H1 (cell line): Measurements from ENCODE around the gene LMTK3. TPM values are rescaled to one million over a fixed set of nuclear protein-coding genes. Genes with fewer than 3 reads are reported as not detected.

Experiments
- PHF8 ChIP-seq: fragments of 200-600 bp; sonication (generic); conservative IDR thresholded peaks from 2 replicates; pipeline ENCODE4 v1.7.1; 2012; ENCODE audit warnings: low read depth, mild to moderate bottlenecking, inconsistent platforms, low read length, moderate library complexity
- SAP30 ChIP-seq: fragments of 300-600 bp; sonication (generic); IDR thresholded peaks from 2 replicates; pipeline ENCODE4 v1.7.1; 2012; ENCODE audit warnings: low read length, moderate library complexity, mild to moderate bottlenecking, inconsistent platforms; ENCODE audit not compliant: insufficient read depth, insufficient replicate concordance
- TCF12 ChIP-seq: IDR thresholded peaks from 2 replicates; pipeline ENCODE4 v1.6.1; 2011; ENCODE audit warnings: low read depth, mild to moderate bottlenecking, low read length
- polyA plus RNA-seq, 7 experiments: library from polyadenylated mRNA; depleted of rRNA in 3 of 7; stranded (reverse) in 5 of 7; unstranded in 2 of 7; fragments of >200 nt in 5 of 7; fragments of 200-250 nt in 2 of 7; gene quantifications; 1 replicate in 5 of 7; 2 replicates in 1 of 7; 4 replicates in 1 of 7; pipeline versions ENCODE4 v1.2.1 to v1.2.3, GENCODE V29; 2011 to 2013; ENCODE audit warnings: missing spikeins in 2 of 7, mixed read lengths in 2 of 7
- total RNA-seq: library from RNA; stranded (reverse); fragmentation: NEBNext Ultra II Directional; extraction: Animal tissue kit (Norgen Biotek cat#: 25700); gene quantifications from 2 replicates; pipeline ENCODE4 v1.2.1, GENCODE V29; 2021

Gene LMTK3
- total and polyA plus RNA-seq, 2 of the 8 experiments (the other 6 are each of a cell fraction or from before 2014, with no cell fraction given) = 2.7 to 12.4 TPM

- TF ChIP-seq TCF12 (no peak), PHF8 (no peak), SAP30 (no peak)
Observed at GRCh38 chr19:48549380-48549779, 37.7 kb upstream of the LMTK3 start (continued).
